ENCODE measurements around the gene RBM6. TPM values are rescaled to one million over a fixed set of nuclear protein-coding genes. Genes with fewer than 3 reads are reported as not detected.

Gene RBM6
- total RNA-seq, 2 experiments from 2014 or later = 99.3 to 106 TPM

DNA sequence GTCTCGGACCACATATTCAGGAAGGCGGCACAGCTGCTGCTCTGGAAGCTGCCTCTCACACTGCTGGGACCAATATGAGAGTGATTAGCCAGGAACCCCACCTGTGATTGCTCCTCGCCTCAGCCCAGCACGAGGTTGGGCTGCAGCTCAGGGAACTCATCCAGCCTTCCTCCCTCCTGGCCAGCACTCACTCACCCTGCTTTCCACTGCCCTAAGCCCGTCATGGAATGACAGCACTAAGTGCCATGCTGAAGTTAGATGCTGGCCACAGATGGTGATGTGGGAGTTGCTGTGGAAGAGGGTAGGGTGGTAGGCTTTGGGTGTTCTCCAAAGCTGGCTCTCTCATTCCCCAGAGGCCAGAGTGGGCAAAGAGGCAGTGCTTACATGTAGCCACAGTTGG is 43.6 kb upstream of the RBM6 start:
- Mint-ChIP-seq H3K4me1 (ENCODE audit: low read depth) (no peaks in the 10 kb centered on the region), H3K36me3 (ENCODE audit: low read depth) (no peaks in the 10 kb centered on the region), H3K4me3 (no peak overlapping the region), H3K27ac (no peak overlapping the region), H3K9me3 (no peaks in the 10 kb centered on the region), H3K27me3 (no peaks in the 10 kb centered on the region)
- ATAC-seq (ENCODE audit: poor library complexity) (no peak), DNase-seq (no peak)
- CTCF ChIA-PET = no interaction called here
- Histone ChIP-seq H3K4me1 (ENCODE audit: insufficient read depth, low read length) (no peaks in the 10 kb centered on the region), H3K36me3 (ENCODE audit: insufficient read depth, low read length) (no peaks in the 10 kb centered on the region), H3K27me3 (ENCODE audit: control insufficient read depth in 1 of 2, insufficient read depth in 2 of 2, low read length in 2 of 2) (no peaks in the 10 kb centered on the region), H3K4me3 (ENCODE audit: low read length) (no peak overlapping the region), H3K27ac (ENCODE audit: low read depth in 1 of 2, low read length in 2 of 2) (no peak overlapping the region), H3K9me3 (ENCODE audit: control insufficient read depth in 1 of 2, insufficient read depth in 1 of 2, low read length in 2 of 2) (no peaks in the 10 kb centered on the region)
- intact Hi-C loops (cut with DNase I, micrococcal nuclease) = no loop called here
- TF ChIP-seq, protein P1, sequence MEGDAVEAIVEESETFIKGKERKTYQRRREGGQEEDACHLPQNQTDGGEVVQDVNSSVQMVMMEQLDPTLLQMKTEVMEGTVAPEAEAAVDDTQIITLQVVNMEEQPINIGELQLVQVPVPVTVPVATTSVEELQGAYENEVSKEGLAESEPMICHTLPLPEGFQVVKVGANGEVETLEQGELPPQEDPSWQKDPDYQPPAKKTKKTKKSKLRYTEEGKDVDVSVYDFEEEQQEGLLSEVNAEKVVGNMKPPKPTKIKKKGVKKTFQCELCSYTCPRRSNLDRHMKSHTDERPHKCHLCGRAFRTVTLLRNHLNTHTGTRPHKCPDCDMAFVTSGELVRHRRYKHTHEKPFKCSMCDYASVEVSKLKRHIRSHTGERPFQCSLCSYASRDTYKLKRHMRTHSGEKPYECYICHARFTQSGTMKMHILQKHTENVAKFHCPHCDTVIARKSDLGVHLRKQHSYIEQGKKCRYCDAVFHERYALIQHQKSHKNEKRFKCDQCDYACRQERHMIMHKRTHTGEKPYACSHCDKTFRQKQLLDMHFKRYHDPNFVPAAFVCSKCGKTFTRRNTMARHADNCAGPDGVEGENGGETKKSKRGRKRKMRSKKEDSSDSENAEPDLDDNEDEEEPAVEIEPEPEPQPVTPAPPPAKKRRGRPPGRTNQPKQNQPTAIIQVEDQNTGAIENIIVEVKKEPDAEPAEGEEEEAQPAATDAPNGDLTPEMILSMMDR (IDR thresholded peaks at IDR 0.05) = no peak
- POLR2A ChIA-PET = no interaction called here

DNA sequence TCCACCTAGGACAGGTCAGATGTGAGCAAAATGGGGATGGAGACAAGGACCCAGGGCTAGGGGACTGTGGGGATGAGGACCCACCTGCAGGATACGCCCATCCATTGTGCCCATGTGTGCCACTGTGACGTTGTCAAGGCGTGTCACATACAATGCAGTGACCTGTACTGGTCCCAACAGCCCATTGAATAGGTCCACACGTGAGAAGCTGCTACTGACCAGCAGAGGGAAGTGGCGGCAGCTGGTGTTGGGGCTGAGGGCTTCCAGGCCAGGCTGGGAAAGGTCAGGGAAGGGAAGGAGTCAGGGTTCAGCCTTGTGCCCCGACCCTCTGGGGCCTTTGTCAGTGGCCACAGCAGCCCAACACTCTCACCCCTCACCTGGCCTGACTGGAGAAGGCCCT is 41.0 kb upstream of the RBM6 start:
- H3K27me3 Mint-ChIP-seq = no peaks in the 10 kb centered on the region
- Histone ChIP-seq H3K4me3 (ENCODE audit: low read length) (no peak overlapping the region), H3K27me3 (ENCODE audit: control insufficient read depth in 1 of 2, insufficient read depth in 2 of 2, low read length in 2 of 2) (no peaks in the 10 kb centered on the region), H3K36me3 (ENCODE audit: insufficient read depth, low read length) (no peaks in the 10 kb centered on the region), H3K4me1 (ENCODE audit: insufficient read depth, low read length) (peaks cover 8% of the 10 kb centered on the region), H3K9me3 (ENCODE audit: control insufficient read depth in 1 of 2, insufficient read depth in 1 of 2, low read length in 2 of 2) (no peaks in the 10 kb centered on the region), H3K27ac (ENCODE audit: low read depth in 1 of 2, low read length in 2 of 2) (no peak overlapping the region)
- peaks cover 2% of the 10 kb centered on the region for H3K4me1 Mint-ChIP-seq (ENCODE audit: low read depth)
- no peaks in the 10 kb centered on the region for H3K36me3 Mint-ChIP-seq (ENCODE audit: low read depth)
- H3K9me3 Mint-ChIP-seq = no peaks in the 10 kb centered on the region
- ATAC-seq (ENCODE audit: poor library complexity) (no peak), DNase-seq (no peak)
- intact Hi-C loops (cut with DNase I, micrococcal nuclease) = no loop called here
- H3K4me3 Mint-ChIP-seq = no peak overlapping the region
- CTCF ChIA-PET = no interaction called here
- TF ChIP-seq, protein P1 (IDR thresholded peaks at IDR 0.05) = no peak
- H3K27ac Mint-ChIP-seq = no peak overlapping the region
- POLR2A ChIA-PET = no interaction called here

DNA sequence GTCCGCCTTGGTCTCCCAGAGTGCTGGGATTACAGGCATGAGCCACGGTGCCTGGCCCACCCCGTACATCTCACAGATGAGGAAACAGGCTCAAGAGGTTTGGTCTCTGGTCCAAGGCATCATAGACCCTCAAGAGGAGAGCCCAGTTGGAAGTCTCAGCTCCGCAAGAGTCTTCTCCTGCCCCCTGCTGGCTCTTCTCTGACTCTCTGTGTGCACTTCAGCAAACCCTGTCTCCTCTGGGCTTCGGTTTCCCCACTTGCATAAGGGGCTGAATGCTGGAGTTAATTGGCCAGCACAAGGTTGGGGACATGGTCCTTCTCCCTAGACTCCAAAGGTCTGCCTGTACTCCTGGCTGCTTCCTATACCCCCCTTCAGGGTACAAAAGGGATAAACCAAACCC is 40.1 kb upstream of the RBM6 start:
- no peaks in the 10 kb centered on the region for H3K27me3 Mint-ChIP-seq
- Histone ChIP-seq H3K27me3 (ENCODE audit: control insufficient read depth in 1 of 2, insufficient read depth in 2 of 2, low read length in 2 of 2) (no peaks in the 10 kb centered on the region), H3K4me3 (ENCODE audit: low read length) (no peak overlapping the region), H3K9me3 (ENCODE audit: control insufficient read depth in 1 of 2, insufficient read depth in 1 of 2, low read length in 2 of 2) (no peaks in the 10 kb centered on the region), H3K4me1 (ENCODE audit: insufficient read depth, low read length) (peaks cover 17% of the 10 kb centered on the region), H3K27ac (ENCODE audit: low read depth in 1 of 2, low read length in 2 of 2) (no peak overlapping the region), H3K36me3 (ENCODE audit: insufficient read depth, low read length) (no peaks in the 10 kb centered on the region)
- no peaks in the 10 kb centered on the region for H3K9me3 Mint-ChIP-seq
- H3K4me1 Mint-ChIP-seq (ENCODE audit: low read depth) = peaks cover 9% of the 10 kb centered on the region
- no peak overlapping the region for H3K27ac Mint-ChIP-seq
- no peak overlapping the region for H3K4me3 Mint-ChIP-seq
- DNase-seq (no peak), ATAC-seq (ENCODE audit: poor library complexity) (no peak)
- CTCF ChIA-PET = no interaction called here
- TF ChIP-seq, protein P1 (IDR thresholded peaks at IDR 0.05) = no peak
- no peaks in the 10 kb centered on the region for H3K36me3 Mint-ChIP-seq (ENCODE audit: low read depth)
- intact Hi-C loops (cut with DNase I, micrococcal nuclease) = loop anchor here in 1 of 2 experiments (5.0 kb wide), 2 partner anchors 42 to 113 kb away; partner anchors contain the start of genes IP6K1 and RBM6
- POLR2A ChIA-PET = no interaction called here

All from CD4-positive, alpha-beta T cell (primary cell).